Neuronal stem cell (in vitro differentiated cells): ENCODE measurements around the gene GRM4.

Experiments
- DNase-seq: peaks from one replicate; pipeline ENCODE4 v3.0.0-alpha.2; 2013; ENCODE audit warnings: low spot score
- H2AFZ ChIP-seq: one replicate; pipeline ENCODE4 v1.6.1; 2013; ENCODE audit warnings: mild to moderate bottlenecking, low read length, inconsistent platforms
- H2AK5ac ChIP-seq: 2 replicates; pipeline ENCODE4 v1.6.1; 2013; ENCODE audit warnings: low read depth, mild to moderate bottlenecking, inconsistent platforms, low read length, moderate library complexity, mixed read lengths
- H2BK120ac ChIP-seq: 2 replicates; pipeline ENCODE4 v1.6.1; 2013; ENCODE audit warnings: low read depth, mild to moderate bottlenecking, inconsistent platforms, low read length, moderate library complexity, mixed read lengths
- H2BK12ac ChIP-seq: one replicate; pipeline ENCODE4 v1.6.1; 2013; ENCODE audit warnings: low read length, inconsistent platforms
- H2BK15ac ChIP-seq: 2 replicates; pipeline ENCODE4 v1.6.1; 2013; ENCODE audit warnings: mild to moderate bottlenecking, low read length, inconsistent platforms, mixed read lengths
- H2BK5ac ChIP-seq: one replicate; pipeline ENCODE4 v1.6.1; 2013; ENCODE audit warnings: inconsistent platforms, mild to moderate bottlenecking, low read length, moderate library complexity
- H3K14ac ChIP-seq: one replicate; pipeline ENCODE4 v1.6.1; 2013; ENCODE audit warnings: low read length, inconsistent platforms
- H3K18ac ChIP-seq: 2 replicates; pipeline ENCODE4 v1.6.1; 2013; ENCODE audit warnings: low read length, inconsistent platforms
- H3K23ac ChIP-seq: 2 replicates; pipeline ENCODE4 v1.6.1; 2013; ENCODE audit warnings: low read depth, mild to moderate bottlenecking, mixed read lengths, low read length, inconsistent platforms; ENCODE audit not compliant: poor library complexity
- H3K27ac ChIP-seq: replicated peaks from 3 replicates; pipeline ENCODE4 v1.5.1; 2013; ENCODE audit warnings: low read length, inconsistent platforms
- H3K27me3 ChIP-seq, 3 experiments: 2 replicates each; pipeline ENCODE4 v1.6.1; 2013; ENCODE audit warnings: low read length in 3 of 3, mild to moderate bottlenecking in 2 of 3, inconsistent platforms in 1 of 3, low read depth in 1 of 3, mixed read lengths in 1 of 3, moderate library complexity in 1 of 3; ENCODE audit not compliant: control insufficient read depth in 3 of 3, insufficient read depth in 3 of 3
- H3K36me3 ChIP-seq, 2 donors: replicated peaks in 1 of 2; 2 replicates each; pipeline ENCODE4 v1.6.1; 2013; ENCODE audit warnings: low read length in 2 of 2; ENCODE audit not compliant: control insufficient read depth in 2 of 2, insufficient read depth in 2 of 2
- H3K4ac ChIP-seq: 2 replicates; pipeline ENCODE4 v1.6.1; 2013; ENCODE audit warnings: inconsistent platforms, mild to moderate bottlenecking, low read length, moderate library complexity
- H3K4me1 ChIP-seq, 2 donors: 1 replicate in 1 of 2; 2 replicates in 1 of 2; pipeline ENCODE4 v1.6.1; 2013; ENCODE audit warnings: low read length in 2 of 2, low read depth in 1 of 2; ENCODE audit not compliant: control insufficient read depth in 2 of 2, insufficient read depth in 1 of 2
- H3K4me2 ChIP-seq: one replicate; pipeline ENCODE4 v1.6.1; 2013; ENCODE audit warnings: mild to moderate bottlenecking, low read length, inconsistent platforms; ENCODE audit not compliant: insufficient read depth, poor library complexity, severe bottlenecking
- H3K4me3 ChIP-seq, 2 donors: 2 replicates each; pipeline ENCODE4 v1.5.1; 2013; ENCODE audit warnings: low read length in 2 of 2, mild to moderate bottlenecking in 2 of 2, inconsistent platforms in 1 of 2, moderate library complexity in 1 of 2
- H3K79me1 ChIP-seq: one replicate; pipeline ENCODE4 v1.6.1; 2013; ENCODE audit warnings: low read depth, mild to moderate bottlenecking, inconsistent platforms, low read length, moderate library complexity
- H3K9ac ChIP-seq: one replicate; pipeline ENCODE4 v1.6.1; 2013; ENCODE audit warnings: mild to moderate bottlenecking, low read depth, low read length, inconsistent platforms; ENCODE audit not compliant: poor library complexity
- H3K9me3 ChIP-seq, 2 donors: replicated peaks in 1 of 2; 2 replicates each; pipeline versions ENCODE3 to v1.6.1; 2013; ENCODE audit warnings: low read length in 2 of 2, mild to moderate bottlenecking in 2 of 2, inconsistent platforms in 1 of 2, low read depth in 1 of 2, mixed read lengths in 1 of 2, moderate library complexity in 1 of 2; ENCODE audit not compliant: control insufficient read depth in 2 of 2, insufficient read depth in 1 of 2
- H4K8ac ChIP-seq: one replicate; pipeline ENCODE4 v1.6.1; 2013; ENCODE audit warnings: low read depth, mild to moderate bottlenecking, inconsistent platforms, low read length, moderate library complexity
- H4K91ac ChIP-seq: one replicate; pipeline ENCODE4 v1.6.1; 2013; ENCODE audit warnings: low read length, low read depth, mild to moderate bottlenecking, inconsistent platforms; ENCODE audit not compliant: poor library complexity
- WGBS, 2 donors: extraction: QIAGEN DNeasy Blood & Tissue Kit; methylation state at CpG; one replicate each; pipeline ENCODE4 v1.1.7; 2013; ENCODE audit warnings: missing lambda C conversion rate in 2 of 2, mixed read lengths in 1 of 2; ENCODE audit not compliant: insufficient read length in 2 of 2, insufficient replicate concordance in 1 of 2; ENCODE audit errors: extremely low coverage in 2 of 2; 5-methylcytosine and 5-hydroxymethylcytosine counted together

GRM4 gene

GRCh38 chr6:34143884-34144580 lies 1.9 kb downstream of the GRM4 start:
- H3K18ac ChIP-seq = peak overlapping the region; percentile 93
- peak overlapping the region; percentile 26 to 77 for H3K4me3 ChIP-seq
- H2BK120ac ChIP-seq = peak overlapping the region; percentile 85
- peak overlapping the region; percentile 94 for H2BK15ac ChIP-seq
- H3K23ac ChIP-seq = peak overlapping the region; percentile 75
- H3K4me1 ChIP-seq = peaks cover 13 to 17% of the 10 kb centered on the region in 2 donors
- DNase-seq = peak; percentile 77
- peak overlapping the region; percentile 91 for H2AFZ ChIP-seq
- H4K8ac ChIP-seq = peak overlapping the region; percentile 48
- H2AK5ac ChIP-seq = peak overlapping the region; percentile 78
- peak overlapping the region; percentile 63 for H2BK12ac ChIP-seq
- no peak overlapping the region for H3K4ac ChIP-seq
- no peak overlapping the region for H3K27ac ChIP-seq
- H3K36me3 ChIP-seq = no peaks in the 10 kb centered on the region
- no peaks in the 10 kb centered on the region for H3K9me3 ChIP-seq
- WGBS, 2 donors = no CpG with 5 or more reads among the region's 63 CpGs
- peaks cover 7 to 98% (median 43%) of the 10 kb centered on the region in 3 experiments for H3K27me3 ChIP-seq
- peak overlapping the region; percentile 98 for H3K4me2 ChIP-seq
- H2BK5ac ChIP-seq = peak overlapping the region; percentile 40
- H4K91ac ChIP-seq = no peak overlapping the region
- H3K79me1 ChIP-seq = no peaks in the 10 kb centered on the region
- peak overlapping the region; percentile 98 for H3K14ac ChIP-seq
- peak overlapping the region; percentile 82 for H3K9ac ChIP-seq

DNA sequence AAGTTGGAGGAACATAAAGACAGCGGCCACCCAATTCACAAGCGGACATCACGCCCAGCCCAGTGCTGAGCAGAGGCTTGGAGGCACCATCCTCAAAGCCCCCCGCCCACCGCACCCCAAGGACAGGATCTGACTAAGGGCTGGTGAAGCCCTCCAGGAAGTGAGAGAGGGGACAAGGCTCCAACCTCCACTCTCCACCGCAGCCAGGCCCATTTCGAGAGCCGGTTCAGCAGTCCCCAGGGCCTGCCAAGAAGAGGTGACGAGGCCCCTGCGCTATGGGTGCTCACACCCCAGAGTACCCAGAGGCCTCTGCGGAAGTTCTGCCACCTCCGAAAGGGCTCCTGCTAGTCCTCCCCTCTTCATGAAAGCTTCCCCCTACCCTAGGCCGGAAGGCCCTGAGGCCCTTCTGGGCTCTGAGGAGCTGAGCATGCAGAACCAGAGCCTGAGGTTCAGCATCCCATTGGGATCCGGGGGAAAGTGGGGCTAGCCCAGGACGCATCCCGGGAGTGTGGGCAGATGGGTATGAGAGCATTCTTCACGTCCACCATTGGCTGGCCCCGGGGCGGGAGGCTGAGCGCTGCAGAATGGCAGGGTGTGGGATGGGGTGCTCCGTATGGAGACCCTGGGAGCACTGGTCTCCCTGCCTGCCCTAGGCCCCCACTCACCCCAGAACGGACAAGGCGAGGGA lies 2.5 kb downstream of the GRM4 start:
- H3K4me2 ChIP-seq = peak overlapping the region; percentile 98
- H3K4me3 ChIP-seq = peak overlapping the region in 1 of 2 donors; percentile 69
- no peaks in the 10 kb centered on the region for H3K36me3 ChIP-seq
- peak overlapping the region; percentile 40 for H2BK5ac ChIP-seq
- no peak overlapping the region for H4K91ac ChIP-seq
- H3K79me1 ChIP-seq = no peaks in the 10 kb centered on the region
- H2BK12ac ChIP-seq = peak overlapping the region; percentile 63
- H3K18ac ChIP-seq = peak overlapping the region; percentile 93
- peaks cover 13 to 19% of the 10 kb centered on the region in 2 donors for H3K4me1 ChIP-seq
- H3K9me3 ChIP-seq = no peaks in the 10 kb centered on the region
- H2BK15ac ChIP-seq = peak overlapping the region; percentile 94
- H3K9ac ChIP-seq = peak overlapping the region; percentile 66
- DNase-seq = no peak
- peaks cover 7 to 98% (median 43%) of the 10 kb centered on the region in 3 experiments for H3K27me3 ChIP-seq
- H3K23ac ChIP-seq = peak overlapping the region; percentile 75
- peak overlapping the region; percentile 48 for H4K8ac ChIP-seq
- no peak overlapping the region for H3K27ac ChIP-seq
- H2AK5ac ChIP-seq = peak overlapping the region; percentile 78
- H2AFZ ChIP-seq = peak overlapping the region; percentile 91
- no peak overlapping the region for H3K4ac ChIP-seq
- H2BK120ac ChIP-seq = peak overlapping the region; percentile 85
- H3K14ac ChIP-seq = peak overlapping the region; percentile 25
- WGBS, 2 donors = no CpG with 5 or more reads among the region's 23 CpGs

DNA sequence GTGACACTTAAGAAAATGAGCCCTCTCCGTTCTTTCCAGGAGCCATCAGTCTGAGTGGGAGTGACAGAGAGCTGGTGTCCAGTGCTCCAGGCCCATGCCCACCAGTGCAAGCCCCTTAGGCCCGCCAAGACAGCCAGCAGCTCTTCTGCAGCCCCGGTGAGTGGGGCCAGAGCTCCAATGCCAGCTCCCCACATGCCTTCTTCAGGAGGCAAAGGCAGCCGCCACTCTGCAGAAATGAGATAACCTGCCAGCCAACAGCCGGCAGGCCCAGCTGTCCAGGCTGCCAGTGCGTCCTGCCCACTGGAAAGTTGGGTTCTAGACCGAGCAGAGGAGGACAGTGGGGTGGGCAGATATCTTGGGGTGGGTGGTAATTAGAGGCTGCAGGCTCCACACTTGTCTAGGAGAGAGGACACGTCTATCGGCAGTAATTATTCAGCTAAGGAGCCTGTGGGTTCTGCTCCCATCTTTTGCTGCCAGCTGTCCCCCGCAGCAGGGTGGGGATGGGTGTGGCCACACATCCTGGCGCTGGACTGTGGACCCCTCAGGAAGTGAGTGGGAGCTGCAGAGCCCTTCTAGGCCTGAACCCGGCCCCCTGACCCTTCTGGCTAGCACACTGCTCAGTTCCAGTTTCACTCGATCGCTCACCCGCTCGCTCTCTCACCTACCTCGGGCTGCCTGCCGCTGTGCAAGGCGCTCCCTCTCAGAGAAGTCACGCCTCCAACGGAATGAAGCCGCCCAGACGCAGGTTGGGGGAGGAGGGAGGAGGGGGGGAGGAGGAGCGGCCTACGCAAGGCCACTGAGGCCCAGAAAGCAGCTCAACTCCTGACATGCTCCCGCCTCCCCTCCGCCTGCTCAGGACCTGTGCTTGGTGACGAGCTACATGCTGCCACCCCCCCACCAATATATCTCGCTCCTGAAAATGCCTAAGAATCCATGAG lies 3.6 kb downstream of the GRM4 start:
- DNase-seq = no peak

More for the DNA sequence above, 3.6 kb downstream of the GRM4 start:
- Histone ChIP-seq H3K79me1 (no peaks in the 10 kb centered on the region), H3K9me3 (no peaks in the 10 kb centered on the region), H2BK120ac (no peak overlapping the region), H4K91ac (no peak overlapping the region), H3K23ac (no peak overlapping the region), H3K27ac (no peak overlapping the region), H3K4me3 (peak overlapping the region in 1 of 2 donors; percentile 36), H3K4me1 (peaks cover 13 to 17% of the 10 kb centered on the region in 2 donors), H3K36me3 (no peaks in the 10 kb centered on the region), H3K4me2 (no peak overlapping the region), H2BK12ac (no peak overlapping the region), H3K4ac (no peak overlapping the region), H2AFZ (no peak overlapping the region), H2AK5ac (no peak overlapping the region), H2BK5ac (no peak overlapping the region), H4K8ac (no peak overlapping the region), H3K9ac (no peak overlapping the region), H3K27me3 (peaks cover 7 to 96% (median 43%) of the 10 kb centered on the region in 3 experiments), H3K18ac (no peak overlapping the region), H3K14ac (no peak overlapping the region), H2BK15ac (no peak overlapping the region)
- no CpG with 5 or more reads among the region's 29 CpGs for WGBS, 2 donors
